ACC112 (cell line): ENCODE data around the gene APOC1.

ENCODE experiments used
- H2AFZ ChIP-seq: fragments of 200-600 bp; sonication (generic); one replicate; pipeline ENCODE4 v1.6.0; 2017; ENCODE audit warnings: antibody characterized with exemption, low read length; ENCODE audit not compliant: unreplicated experiment
- H3K27ac ChIP-seq: fragments of 200-600 bp; sonication (generic); 2 replicates; pipeline ENCODE4 v1.5.1; 2014; ENCODE audit warnings: low read depth, mild to moderate bottlenecking, antibody characterized with exemption, low read length, moderate library complexity
- H3K27me3 ChIP-seq: fragments of 200-600 bp; sonication (generic); 2 replicates; pipeline ENCODE4 v1.6.1; 2014; ENCODE audit warnings: mild to moderate bottlenecking, antibody characterized with exemption, low read length, moderate library complexity, mixed read lengths; ENCODE audit not compliant: insufficient read depth
- H3K36me3 ChIP-seq: fragments of 200-600 bp; sonication (generic); 2 replicates; pipeline ENCODE4 v1.6.1; 2016; ENCODE audit warnings: mild to moderate bottlenecking, antibody characterized with exemption, low read length, moderate library complexity, mixed read lengths; ENCODE audit not compliant: insufficient read depth
- H3K4me1 ChIP-seq: fragments of 200-600 bp; sonication (generic); one replicate; pipeline ENCODE4 v1.6.1; 2016; ENCODE audit warnings: low read length, mixed read lengths; ENCODE audit not compliant: insufficient read depth, unreplicated experiment, control insufficient read depth
- H3K4me3 ChIP-seq: fragments of 200-600 bp; sonication (generic); 2 replicates; pipeline ENCODE4 v1.5.1; 2014; ENCODE audit warnings: mild to moderate bottlenecking, low read depth, low read length
- H3K79me2 ChIP-seq: fragments of 200-600 bp; sonication (generic); one replicate; pipeline ENCODE4 v1.6.0; 2016; ENCODE audit warnings: low read length; ENCODE audit not compliant: control insufficient read depth, unreplicated experiment, insufficient read depth

The APOC1 gene

DNA sequence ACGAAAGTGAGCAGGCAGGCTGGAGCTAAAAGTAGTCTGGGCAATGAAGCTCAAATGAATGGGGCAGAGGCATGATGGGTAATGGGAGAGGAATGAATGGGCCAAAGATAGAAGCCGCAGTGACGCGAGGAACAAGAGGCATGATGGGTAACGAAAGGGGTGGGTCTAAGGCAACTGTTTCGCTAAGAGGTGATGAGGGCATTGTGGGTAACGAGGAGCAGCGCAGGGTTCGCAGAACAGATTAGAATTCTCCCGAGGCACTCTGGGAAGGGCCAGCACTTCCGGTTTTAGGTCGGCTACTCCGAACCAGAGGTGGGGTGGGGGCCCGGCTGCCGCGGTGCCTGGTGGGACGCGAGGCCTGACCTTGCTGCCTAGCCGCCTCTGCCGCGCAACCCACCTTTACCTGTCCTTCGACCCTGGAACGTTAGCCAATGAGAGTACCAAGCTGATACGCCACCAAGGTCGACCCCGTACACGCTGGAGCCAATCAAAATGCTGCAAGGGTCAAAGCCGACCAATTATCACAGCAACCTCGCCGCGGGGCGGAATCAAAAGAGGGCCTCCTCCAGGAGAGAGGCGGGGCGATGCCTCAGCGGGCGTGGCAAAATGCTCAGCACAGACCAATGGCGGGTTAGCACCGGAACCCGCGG, 23.9 kb upstream of the APOC1 start:
- Histone ChIP-seq H2AFZ (peak overlapping the region; percentile 68), H3K4me3 (peak overlapping the region; percentile 69), H3K79me2 (peaks cover 24% of the 10 kb centered on the region)

DNA sequence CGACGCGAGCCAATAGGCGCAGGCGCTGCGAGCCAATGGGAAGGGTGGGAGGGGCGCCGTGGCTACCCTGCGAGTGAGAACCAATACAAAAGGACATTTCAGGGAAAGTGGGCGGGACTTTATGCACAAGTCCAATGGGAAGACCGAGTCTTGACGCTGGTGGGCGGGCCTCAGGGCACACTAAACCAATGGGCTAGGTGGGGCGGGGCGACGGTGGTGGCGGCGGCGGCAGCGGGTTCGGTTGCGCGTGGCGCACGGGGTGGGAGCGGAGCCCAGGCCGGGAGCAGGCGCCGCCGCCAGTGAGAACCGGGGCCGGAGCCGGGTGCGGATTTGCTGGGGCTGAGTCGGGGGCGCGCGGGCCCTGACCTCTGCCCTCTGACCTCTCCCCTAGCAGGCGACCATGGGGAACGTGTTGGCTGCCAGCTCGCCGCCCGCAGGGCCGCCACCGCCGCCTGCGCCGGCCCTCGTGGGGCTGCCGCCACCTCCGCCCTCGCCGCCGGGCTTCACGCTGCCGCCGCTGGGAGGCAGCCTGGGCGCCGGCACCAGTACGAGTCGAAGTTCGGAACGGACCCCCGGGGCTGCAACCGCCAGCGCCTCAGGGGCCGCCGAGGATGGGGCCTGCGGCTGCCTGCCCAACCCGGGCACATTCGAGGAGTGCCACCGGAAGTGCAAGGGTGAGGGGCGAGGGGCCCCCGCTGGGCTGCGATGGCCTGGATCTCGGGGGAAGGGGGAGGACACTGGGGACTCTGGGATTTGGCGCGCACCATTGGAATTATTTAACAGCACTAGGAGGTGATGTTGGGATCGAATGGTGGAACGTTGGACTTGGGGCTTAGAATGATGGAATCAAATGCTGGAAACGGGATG, 23.2 kb upstream of the APOC1 start, which contains the start of gene TOMM40:
Gene TOMM40, plus strand, starts transcription at position 239 of the 867 bp plus-strand sequence. Its CDS starts 162 bp downstream, at position 401.
- Histone ChIP-seq H3K27me3 (no peaks in the 10 kb centered on the region), H3K4me3 (peak within 1 kb of the TSS; percentile 91), H3K4me1 (peaks cover 6% of the 10 kb centered on the region), H3K27ac (peak within 1 kb of the TSS; percentile 88), H3K36me3 (0 out of 2 replicates have a peak, but pooled peaks cover 3% of the 10 kb centered on the region), H3K79me2 (peaks cover 24% of the 10 kb centered on the region), H2AFZ (peak within 1 kb of the TSS; percentile 68)

More for the DNA sequence above, 23.9 kb upstream of the APOC1 start:
- H3K36me3 ChIP-seq = 0 out of 2 replicates have a peak, but pooled peaks cover 3% of the 10 kb centered on the region
- no peaks in the 10 kb centered on the region for H3K27me3 ChIP-seq
- H3K4me1 ChIP-seq = peaks cover 6% of the 10 kb centered on the region
- H3K27ac ChIP-seq = peak overlapping the region; percentile 88

DNA sequence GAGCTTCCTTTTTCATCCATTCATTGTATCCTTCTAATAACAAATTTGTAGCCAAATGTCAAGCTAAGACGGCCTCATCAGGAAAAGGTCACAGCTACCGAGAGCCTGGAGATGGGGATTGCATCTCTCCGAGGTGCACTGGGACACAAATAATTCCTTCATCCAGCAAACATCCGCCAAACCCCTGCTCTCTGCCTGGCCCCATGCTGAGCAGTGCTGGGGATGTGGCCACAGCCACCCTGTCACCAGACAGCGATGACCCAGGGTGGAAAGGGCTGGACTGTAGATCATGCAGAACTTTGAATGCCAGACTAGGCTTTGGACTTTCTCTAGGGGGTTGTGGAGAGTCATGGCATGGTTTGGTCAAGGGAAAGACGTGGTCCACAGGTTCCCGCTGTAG, 21.5 kb upstream of the APOC1 start:
- H2AFZ ChIP-seq = no peak overlapping the region
- 0 out of 2 replicates have a peak, but pooled peaks cover 3% of the 10 kb centered on the region for H3K36me3 ChIP-seq
- H3K4me3 ChIP-seq = peak overlapping the region; percentile 91
- peaks cover 6% of the 10 kb centered on the region for H3K4me1 ChIP-seq
- no peak overlapping the region for H3K27ac ChIP-seq
- H3K79me2 ChIP-seq = peaks cover 27% of the 10 kb centered on the region
- H3K27me3 ChIP-seq = no peaks in the 10 kb centered on the region

GRCh38 chr19:44893332-44894051, 20.9 kb upstream of the APOC1 start:
- Histone ChIP-seq H3K4me1 (peaks cover 6% of the 10 kb centered on the region), H2AFZ (no peak overlapping the region), H3K36me3 (0 out of 2 replicates have a peak, but pooled peaks cover 3% of the 10 kb centered on the region), H3K27me3 (no peaks in the 10 kb centered on the region), H3K79me2 (peaks cover 27% of the 10 kb centered on the region), H3K27ac (no peak overlapping the region), H3K4me3 (no peak overlapping the region)

- no peak overlapping the region for H2AFZ ChIP-seq
Observed at GRCh38 chr19:44894052-44894400, 20.4 kb upstream of the APOC1 start.

GRCh38 chr19:44894946-44895345, 19.5 kb upstream of the APOC1 start:
- Histone ChIP-seq H3K4me3 (no peak overlapping the region), H3K4me1 (peaks cover 6% of the 10 kb centered on the region), H3K27ac (no peak overlapping the region), H3K36me3 (0 out of 2 replicates have a peak, but pooled peaks cover 3% of the 10 kb centered on the region), H2AFZ (no peak overlapping the region), H3K27me3 (no peaks in the 10 kb centered on the region), H3K79me2 (peaks cover 27% of the 10 kb centered on the region)

More at GRCh38 chr19:44894052-44894400, 20.4 kb upstream of the APOC1 start:
- Histone ChIP-seq H3K27ac (no peak overlapping the region), H3K27me3 (no peaks in the 10 kb centered on the region), H3K36me3 (0 out of 2 replicates have a peak, but pooled peaks cover 3% of the 10 kb centered on the region), H3K79me2 (peaks cover 27% of the 10 kb centered on the region), H3K4me3 (no peak overlapping the region), H3K4me1 (peaks cover 6% of the 10 kb centered on the region)

- Histone ChIP-seq H3K4me1 (no peaks in the 10 kb centered on the region), H3K79me2 (peaks cover 10% of the 10 kb centered on the region), H3K36me3 (0 out of 2 replicates have a peak, but pooled peaks cover 3% of the 10 kb centered on the region), H3K4me3 (no peak overlapping the region), H3K27me3 (no peaks in the 10 kb centered on the region), H3K27ac (no peak overlapping the region), H2AFZ (no peak overlapping the region)
Observed at GRCh38 chr19:44897835-44898234, 16.6 kb upstream of the APOC1 start.

DNA sequence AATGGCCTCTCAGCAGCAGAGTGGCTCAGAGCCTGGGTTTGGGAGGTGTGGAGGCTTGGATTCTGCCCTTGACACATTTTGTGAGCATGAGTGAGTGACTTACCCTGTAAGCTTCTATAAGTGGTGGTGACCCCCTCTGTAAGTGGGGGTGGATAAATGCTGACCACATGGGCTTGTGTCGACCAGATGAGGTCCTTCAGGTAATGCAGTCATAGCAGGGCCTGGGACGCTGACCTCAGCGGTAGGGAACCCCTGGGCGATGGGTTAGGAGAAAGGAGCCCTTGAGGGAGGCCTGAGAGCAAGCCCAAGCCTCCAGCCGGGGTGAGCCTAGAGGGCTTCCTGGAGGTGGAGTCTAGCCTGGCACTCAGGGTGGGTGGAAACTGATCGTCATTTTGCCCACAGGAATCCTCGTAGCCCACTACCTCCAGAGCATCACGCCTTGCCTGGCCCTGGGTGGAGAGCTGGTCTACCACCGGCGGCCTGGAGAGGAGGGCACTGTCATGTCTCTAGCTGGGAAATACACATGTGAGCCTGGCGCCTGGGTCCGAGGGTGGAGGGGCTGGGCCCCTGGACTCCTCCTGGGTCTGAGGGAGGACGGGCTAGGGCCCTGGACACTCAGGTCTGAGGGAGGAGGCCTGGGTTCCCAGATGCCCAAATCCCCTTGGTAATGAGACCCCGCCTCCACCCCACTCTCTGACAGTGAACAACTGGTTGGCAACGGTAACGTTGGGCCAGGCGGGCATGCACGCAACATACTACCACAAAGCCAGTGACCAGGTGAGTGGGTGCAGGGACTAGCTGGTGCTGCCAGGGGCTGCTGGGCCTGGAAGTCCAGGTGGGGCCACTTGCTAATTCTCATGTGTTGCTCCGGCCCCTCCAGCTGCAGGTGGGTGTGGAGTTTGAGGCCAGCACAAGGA, 13.8 kb upstream of the APOC1 start:
- no peak overlapping the region for H2AFZ ChIP-seq
- no peaks in the 10 kb centered on the region for H3K36me3 ChIP-seq
- H3K79me2 ChIP-seq = peaks cover 3% of the 10 kb centered on the region
- H3K27ac ChIP-seq = no peak overlapping the region
- no peak overlapping the region for H3K4me3 ChIP-seq
- H3K27me3 ChIP-seq = no peaks in the 10 kb centered on the region
- no peaks in the 10 kb centered on the region for H3K4me1 ChIP-seq

GRCh38 chr19:44903216-44903601, 11.2 kb upstream of the APOC1 start:
- no peaks in the 10 kb centered on the region for H3K27me3 ChIP-seq
- no peak overlapping the region for H3K4me3 ChIP-seq
- no peak overlapping the region for H3K27ac ChIP-seq
- no peak overlapping the region for H2AFZ ChIP-seq
- H3K4me1 ChIP-seq = no peaks in the 10 kb centered on the region
- no peaks in the 10 kb centered on the region for H3K36me3 ChIP-seq
- no peaks in the 10 kb centered on the region for H3K79me2 ChIP-seq
